IPS-18a (cell line): ENCODE results near the gene RIPOR2.

Source experiments
- H3K27ac ChIP-seq: one replicate; pipeline ENCODE4 v1.5.1; 2013; ENCODE audit warnings: low read length
- H3K27me3 ChIP-seq: one replicate; pipeline ENCODE4 v1.6.1; 2013; ENCODE audit warnings: mild to moderate bottlenecking, low read length; ENCODE audit not compliant: control insufficient read depth, insufficient read depth
- H3K36me3 ChIP-seq: one replicate; pipeline ENCODE4 v1.6.1; 2013; ENCODE audit warnings: low read depth, low read length; ENCODE audit not compliant: control insufficient read depth
- H3K4me1 ChIP-seq: one replicate; pipeline ENCODE4 v1.6.1; 2013; ENCODE audit warnings: low read depth, low read length; ENCODE audit not compliant: control insufficient read depth
- H3K4me3 ChIP-seq: one replicate; pipeline ENCODE4 v1.5.1; 2013; ENCODE audit warnings: low read length
- H3K9ac ChIP-seq: one replicate; pipeline ENCODE4 v1.6.1; 2013; ENCODE audit warnings: mild to moderate bottlenecking, low read length, moderate library complexity
- H3K9me3 ChIP-seq: one replicate; pipeline ENCODE4 v1.6.1; 2013; ENCODE audit warnings: low read depth, low read length; ENCODE audit not compliant: control insufficient read depth

RIPOR2 gene

GRCh38 chr6:24968783-24969182, 33.0 kb upstream of the RIPOR2 start:
- no peaks in the 10 kb centered on the region for H3K27me3 ChIP-seq
- H3K9ac ChIP-seq = no peak overlapping the region
- H3K36me3 ChIP-seq = no peaks in the 10 kb centered on the region
- H3K4me3 ChIP-seq = no peak overlapping the region
- H3K4me1 ChIP-seq = no peaks in the 10 kb centered on the region
- no peak overlapping the region for H3K27ac ChIP-seq
- H3K9me3 ChIP-seq = no peaks in the 10 kb centered on the region

GRCh38 chr6:24967211-24967610, 31.5 kb upstream of the RIPOR2 start:
- H3K9ac ChIP-seq = no peak overlapping the region
- H3K36me3 ChIP-seq = no peaks in the 10 kb centered on the region
- no peaks in the 10 kb centered on the region for H3K27me3 ChIP-seq
- no peaks in the 10 kb centered on the region for H3K9me3 ChIP-seq
- no peak overlapping the region for H3K27ac ChIP-seq
- H3K4me1 ChIP-seq = no peaks in the 10 kb centered on the region
- no peak overlapping the region for H3K4me3 ChIP-seq

- no peaks in the 10 kb centered on the region for H3K9me3 ChIP-seq
- H3K4me1 ChIP-seq = no peaks in the 10 kb centered on the region
- H3K9ac ChIP-seq = no peak overlapping the region
- no peak overlapping the region for H3K4me3 ChIP-seq
- H3K36me3 ChIP-seq = no peaks in the 10 kb centered on the region
- no peak overlapping the region for H3K27ac ChIP-seq
- H3K27me3 ChIP-seq = no peaks in the 10 kb centered on the region
Measured at GRCh38 chr6:24966381-24966780, 30.6 kb upstream of the RIPOR2 start.

- no peaks in the 10 kb centered on the region for H3K36me3 ChIP-seq
- no peak overlapping the region for H3K9ac ChIP-seq
- H3K27ac ChIP-seq = no peak overlapping the region
- H3K27me3 ChIP-seq = no peaks in the 10 kb centered on the region
- H3K4me1 ChIP-seq = no peaks in the 10 kb centered on the region
- H3K4me3 ChIP-seq = no peak overlapping the region
- H3K9me3 ChIP-seq = no peaks in the 10 kb centered on the region
Measured at GRCh38 chr6:24963887-24964570, 28.3 kb upstream of the RIPOR2 start.

GRCh38 chr6:24963339-24963738, 27.6 kb upstream of the RIPOR2 start:
- Histone ChIP-seq H3K27me3 (no peaks in the 10 kb centered on the region), H3K36me3 (no peaks in the 10 kb centered on the region), H3K27ac (no peak overlapping the region), H3K4me3 (no peak overlapping the region), H3K4me1 (no peaks in the 10 kb centered on the region), H3K9ac (no peak overlapping the region), H3K9me3 (no peaks in the 10 kb centered on the region)

- no peaks in the 10 kb centered on the region for H3K27me3 ChIP-seq
- H3K9me3 ChIP-seq = no peaks in the 10 kb centered on the region
- no peak overlapping the region for H3K4me3 ChIP-seq
- H3K4me1 ChIP-seq = no peaks in the 10 kb centered on the region
- no peak overlapping the region for H3K9ac ChIP-seq
- H3K27ac ChIP-seq = no peak overlapping the region
- H3K36me3 ChIP-seq = no peaks in the 10 kb centered on the region
Measured at GRCh38 chr6:24961852-24962251, 26.1 kb upstream of the RIPOR2 start.

GRCh38 chr6:24960991-24961475, 25.3 kb upstream of the RIPOR2 start:
- Histone ChIP-seq H3K27ac (no peak overlapping the region), H3K9ac (no peak overlapping the region), H3K36me3 (no peaks in the 10 kb centered on the region), H3K4me3 (no peak overlapping the region), H3K27me3 (no peaks in the 10 kb centered on the region), H3K4me1 (no peaks in the 10 kb centered on the region), H3K9me3 (no peaks in the 10 kb centered on the region)

GRCh38 chr6:24959319-24959718, 23.6 kb upstream of the RIPOR2 start:
- Histone ChIP-seq H3K4me1 (no peaks in the 10 kb centered on the region), H3K9ac (no peak overlapping the region), H3K4me3 (no peak overlapping the region), H3K27me3 (no peaks in the 10 kb centered on the region), H3K27ac (no peak overlapping the region), H3K9me3 (no peaks in the 10 kb centered on the region), H3K36me3 (no peaks in the 10 kb centered on the region)

GRCh38 chr6:24957199-24957598, 21.4 kb upstream of the RIPOR2 start:
- Histone ChIP-seq H3K4me3 (no peak overlapping the region), H3K4me1 (peaks cover 4% of the 10 kb centered on the region), H3K27ac (no peak overlapping the region), H3K9me3 (no peaks in the 10 kb centered on the region), H3K27me3 (no peaks in the 10 kb centered on the region), H3K36me3 (no peaks in the 10 kb centered on the region), H3K9ac (no peak overlapping the region)

GRCh38 chr6:24953726-24954125, 18.0 kb upstream of the RIPOR2 start:
- Histone ChIP-seq H3K27me3 (no peaks in the 10 kb centered on the region), H3K4me3 (no peak overlapping the region), H3K27ac (no peak overlapping the region), H3K4me1 (peaks cover 4% of the 10 kb centered on the region), H3K9ac (no peak overlapping the region), H3K9me3 (no peaks in the 10 kb centered on the region), H3K36me3 (no peaks in the 10 kb centered on the region)

GRCh38 chr6:24951811-24952299, 16.1 kb upstream of the RIPOR2 start:
- H3K9me3 ChIP-seq = no peaks in the 10 kb centered on the region
- peaks cover 4% of the 10 kb centered on the region for H3K4me1 ChIP-seq
- H3K36me3 ChIP-seq = no peaks in the 10 kb centered on the region
- H3K27me3 ChIP-seq = no peaks in the 10 kb centered on the region
- H3K9ac ChIP-seq = no peak overlapping the region
- no peak overlapping the region for H3K4me3 ChIP-seq
- no peak overlapping the region for H3K27ac ChIP-seq

GRCh38 chr6:24950218-24950941, 14.6 kb upstream of the RIPOR2 start:
- Histone ChIP-seq H3K36me3 (no peaks in the 10 kb centered on the region), H3K27ac (no peak overlapping the region), H3K4me3 (no peak overlapping the region), H3K4me1 (peaks cover 4% of the 10 kb centered on the region), H3K9me3 (no peaks in the 10 kb centered on the region), H3K27me3 (no peaks in the 10 kb centered on the region), H3K9ac (no peak overlapping the region)
